A549 (cell line): Measurements from ENCODE around the gene SMYD1.

Source experiments
- POLR2A ChIP-seq: IDR thresholded peaks from 2 replicates; pipeline ENCODE4 v1.6.1; 2012; ENCODE audit warnings: mild to moderate bottlenecking, low read length
- TF ChIP-seq, protein P1 (sequence below): fragments of >200 bp; sonication (Bioruptor Twin); formaldehyde crosslinking; IDR thresholded peaks from 3 replicates; pipeline ENCODE4 v1.5.1; 2016

DNA sequence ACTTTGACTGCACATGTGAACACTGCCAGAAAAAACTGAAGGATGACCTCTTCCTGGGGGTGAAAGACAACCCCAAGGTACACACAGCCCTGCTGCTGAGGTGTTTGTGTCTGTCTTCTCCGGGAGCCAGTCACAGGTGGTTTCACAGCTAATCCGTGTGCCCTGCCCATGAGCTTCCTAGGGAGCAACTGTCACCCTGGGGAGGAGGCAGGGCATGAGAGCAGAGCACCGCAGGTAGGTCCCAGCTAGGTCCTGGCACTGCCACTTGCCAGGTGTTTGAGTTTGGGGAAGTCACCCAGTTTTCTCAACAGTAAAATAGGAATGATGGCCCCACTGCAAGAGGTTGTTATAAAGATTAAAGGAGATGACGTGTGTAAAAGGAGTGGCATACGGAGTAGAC is 29.1 kb downstream of the SMYD1 start:
- TF ChIP-seq, protein P1, sequence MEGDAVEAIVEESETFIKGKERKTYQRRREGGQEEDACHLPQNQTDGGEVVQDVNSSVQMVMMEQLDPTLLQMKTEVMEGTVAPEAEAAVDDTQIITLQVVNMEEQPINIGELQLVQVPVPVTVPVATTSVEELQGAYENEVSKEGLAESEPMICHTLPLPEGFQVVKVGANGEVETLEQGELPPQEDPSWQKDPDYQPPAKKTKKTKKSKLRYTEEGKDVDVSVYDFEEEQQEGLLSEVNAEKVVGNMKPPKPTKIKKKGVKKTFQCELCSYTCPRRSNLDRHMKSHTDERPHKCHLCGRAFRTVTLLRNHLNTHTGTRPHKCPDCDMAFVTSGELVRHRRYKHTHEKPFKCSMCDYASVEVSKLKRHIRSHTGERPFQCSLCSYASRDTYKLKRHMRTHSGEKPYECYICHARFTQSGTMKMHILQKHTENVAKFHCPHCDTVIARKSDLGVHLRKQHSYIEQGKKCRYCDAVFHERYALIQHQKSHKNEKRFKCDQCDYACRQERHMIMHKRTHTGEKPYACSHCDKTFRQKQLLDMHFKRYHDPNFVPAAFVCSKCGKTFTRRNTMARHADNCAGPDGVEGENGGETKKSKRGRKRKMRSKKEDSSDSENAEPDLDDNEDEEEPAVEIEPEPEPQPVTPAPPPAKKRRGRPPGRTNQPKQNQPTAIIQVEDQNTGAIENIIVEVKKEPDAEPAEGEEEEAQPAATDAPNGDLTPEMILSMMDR = no peak
- TF ChIP-seq POLR2A = no peak
